ENCODE data around the gene CKLF. TPM values are rescaled to one million over a fixed set of nuclear protein-coding genes. Genes with fewer than 3 reads are reported as not detected.
A peak's percentile ranks its signal among the peaks of the same experiment; 100 is the strongest.

Gene CKLF
- total RNA-seq, 1 experiment from 2014 or later, result 78.1 TPM

- peak; percentile 98 for DNase-seq (ENCODE audit: low read depth)
These were observed 35.4 kb upstream of the CKLF start for GRCh38 chr16:66516808-66517585.

GRCh38 chr16:66517586-66518263 is 34.7 kb upstream of the CKLF start:
- no peak for DNase-seq (ENCODE audit: low read depth)

- DNase-seq (ENCODE audit: low read depth), result no peak
These were observed 32.6 kb upstream of the CKLF start for GRCh38 chr16:66519482-66520373.

GRCh38 chr16:66520406-66521170 is 31.8 kb upstream of the CKLF start:
- DNase-seq (ENCODE audit: low read depth), result no peak

- DNase-seq (ENCODE audit: low read depth), result no peak
These were observed 31.1 kb upstream of the CKLF start for GRCh38 chr16:66521252-66521713.

GRCh38 chr16:66521951-66522771 is 30.2 kb upstream of the CKLF start:
- DNase-seq (ENCODE audit: low read depth), result peak; percentile 99

- DNase-seq (ENCODE audit: low read depth), result no peak
These were observed 29.4 kb upstream of the CKLF start for GRCh38 chr16:66522816-66523590.

- no peak for DNase-seq (ENCODE audit: low read depth)
These were observed 28.5 kb upstream of the CKLF start for GRCh38 chr16:66523861-66524354.

GRCh38 chr16:66524601-66525164 is 27.7 kb upstream of the CKLF start:
- DNase-seq (ENCODE audit: low read depth), result no peak

GRCh38 chr16:66525396-66526180 is 26.8 kb upstream of the CKLF start:
- peak; percentile 43 for DNase-seq (ENCODE audit: low read depth)

- DNase-seq (ENCODE audit: low read depth), result no peak
These were observed 24.1 kb upstream of the CKLF start for GRCh38 chr16:66528294-66528693.

- no peak for DNase-seq (ENCODE audit: low read depth)
These were observed 22.9 kb upstream of the CKLF start for GRCh38 chr16:66529475-66529874.

- DNase-seq (ENCODE audit: low read depth), result no peak
These were observed 18.0 kb upstream of the CKLF start for GRCh38 chr16:66534376-66534799.

- DNase-seq (ENCODE audit: low read depth), result no peak
These were observed 15.9 kb upstream of the CKLF start for GRCh38 chr16:66536525-66536924.

- DNase-seq (ENCODE audit: low read depth), result no peak
These were observed 15.1 kb upstream of the CKLF start for GRCh38 chr16:66537236-66537635.

- DNase-seq (ENCODE audit: low read depth), result no peak
These were observed 13.5 kb upstream of the CKLF start for GRCh38 chr16:66538910-66539309.

- peak; percentile 32 for DNase-seq (ENCODE audit: low read depth)
These were observed 12.5 kb upstream of the CKLF start for GRCh38 chr16:66539623-66540469.
